Prostate gland (tissue), 2 donors: ENCODE results near the gene MAP3K15.

Experiments
- CTCF ChIP-seq, 4 experiments: fragments of 200-600 bp in 2 of 4; fragments of 450-650 bp in 2 of 4; sonication (generic) in 2 of 4; IDR thresholded peaks; 1 replicate in 3 of 4; 2 replicates in 1 of 4; pipeline ENCODE4 v1.5.1; 2016 to 2019; ENCODE audit warnings: antibody characterized with exemption in 4 of 4, mild to moderate bottlenecking in 2 of 4, moderate library complexity in 2 of 4
- POLR2AphosphoS5 ChIP-seq: sonication (generic); formaldehyde crosslinking; IDR thresholded peaks from one replicate; pipeline ENCODE4 v1.6.1; 2017; ENCODE audit warnings: antibody characterized with exemption

DNA sequence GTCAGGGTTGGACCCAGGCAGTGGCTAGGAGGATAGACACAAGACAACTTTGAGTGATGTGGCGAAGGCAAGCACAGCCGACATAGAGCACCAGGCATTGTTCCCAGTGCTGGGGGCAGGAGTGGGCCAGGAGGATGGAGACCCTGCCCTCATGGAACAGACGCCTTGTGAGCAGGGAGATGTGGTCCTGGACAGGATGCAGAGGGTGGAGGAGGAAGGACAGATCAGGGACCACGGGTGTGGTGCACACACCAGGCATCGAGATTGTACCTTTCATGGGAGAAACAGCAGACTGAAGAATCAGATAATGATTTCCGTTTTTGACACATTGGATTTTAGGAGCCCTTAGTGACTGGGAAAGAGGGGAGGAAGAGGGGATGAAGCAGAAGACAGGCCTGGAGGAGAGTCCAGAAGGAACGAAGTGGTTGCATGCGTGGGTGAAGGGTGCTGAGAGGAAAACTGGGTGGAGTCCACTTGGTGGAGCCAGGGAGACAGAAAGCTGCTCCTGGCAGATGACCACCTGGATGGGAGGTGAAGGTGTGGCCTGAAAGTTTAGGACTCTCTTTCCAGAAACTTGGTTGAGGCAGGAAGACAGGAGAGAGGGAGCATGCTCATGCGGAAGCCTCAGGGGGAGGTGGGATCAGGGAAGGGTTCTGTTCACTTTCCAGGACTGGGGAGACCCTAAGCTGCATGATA is 27.9 kb upstream of the MAP3K15 start:
- TF ChIP-seq CTCF (IDR thresholded peaks at IDR 0.05) (no peak), POLR2AphosphoS5 (no peak)
